GM06990 (cell line): ENCODE measurements around the gene F2.
"Not testable (repeated sequence)": the region's sequence is repeated elsewhere in the genome, so short reads cannot be mapped to it uniquely, and the experiment has no call there.

Source experiments
- DNase-seq: peaks from one replicate; pipeline ENCODE4 v3.0.0-alpha.2; 2011; ENCODE audit not compliant: insufficient read length; ENCODE audit errors: extremely low read depth
- H3K27me3 ChIP-seq: replicated peaks from 2 replicates; pipeline ENCODE4 v1.6.0; 2011; ENCODE audit warnings: low read length; ENCODE audit not compliant: control insufficient read depth, insufficient read depth
- H3K36me3 ChIP-seq: 2 replicates; pipeline ENCODE4 v1.5.1; 2011; ENCODE audit warnings: low read length; ENCODE audit not compliant: control insufficient read depth, insufficient read depth
- H3K4me3 ChIP-seq: replicated peaks from 2 replicates; pipeline ENCODE4 v1.5.1; 2011; ENCODE audit warnings: low read depth, mild to moderate bottlenecking, control low read depth, low read length
- CTCF ChIP-seq: IDR thresholded peaks from 2 replicates; pipeline ENCODE4 v1.5.1; 2011; ENCODE audit warnings: low read length, control low read depth, mild to moderate bottlenecking, inconsistent platforms; ENCODE audit not compliant: insufficient read depth, poor library complexity, severe bottlenecking

F2 gene

GRCh38 chr11:46701078-46701654, 17.8 kb upstream of the F2 start:
- TF ChIP-seq CTCF, result no peak
- H3K36me3 ChIP-seq, result peaks cover 32% of the 10 kb centered on the region
- H3K27me3 ChIP-seq, result no peaks in the 10 kb centered on the region
- no peak for DNase-seq
- peak overlapping the region; percentile 64 for H3K4me3 ChIP-seq

DNA sequence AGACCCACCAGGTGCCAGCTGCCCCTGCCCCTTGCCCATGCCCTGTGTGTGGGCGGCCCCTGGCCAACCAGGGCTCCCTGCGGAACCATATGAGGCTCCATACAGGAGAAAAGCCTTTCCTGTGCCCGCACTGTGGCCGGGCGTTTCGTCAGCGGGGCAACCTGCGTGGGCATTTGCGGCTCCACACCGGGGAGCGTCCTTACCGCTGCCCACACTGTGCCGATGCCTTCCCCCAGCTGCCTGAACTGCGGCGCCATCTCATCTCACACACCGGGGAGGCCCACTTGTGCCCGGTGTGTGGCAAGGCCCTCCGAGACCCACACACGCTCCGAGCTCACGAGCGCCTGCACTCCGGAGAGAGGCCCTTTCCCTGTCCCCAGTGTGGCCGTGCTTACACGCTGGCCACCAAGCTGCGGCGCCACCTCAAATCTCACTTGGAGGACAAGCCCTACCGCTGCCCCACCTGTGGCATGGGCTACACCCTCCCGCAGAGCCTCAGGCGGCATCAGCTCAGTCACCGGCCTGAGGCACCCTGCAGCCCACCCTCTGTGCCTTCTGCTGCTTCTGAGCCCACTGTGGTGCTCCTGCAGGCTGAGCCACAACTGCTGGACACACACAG, 13.8 kb upstream of the F2 start:
- Histone ChIP-seq H3K27me3 (no peaks in the 10 kb centered on the region), H3K4me3 (no peak overlapping the region), H3K36me3 (peaks cover 33% of the 10 kb centered on the region)
- no peak for TF ChIP-seq CTCF
- no peak for DNase-seq

GRCh38 chr11:46706886-46707285, 12.1 kb upstream of the F2 start:
- no peak for TF ChIP-seq CTCF
- no peak for DNase-seq
- no peak overlapping the region for H3K4me3 ChIP-seq
- H3K36me3 ChIP-seq, result peaks cover 35% of the 10 kb centered on the region
- H3K27me3 ChIP-seq, result no peaks in the 10 kb centered on the region

DNA sequence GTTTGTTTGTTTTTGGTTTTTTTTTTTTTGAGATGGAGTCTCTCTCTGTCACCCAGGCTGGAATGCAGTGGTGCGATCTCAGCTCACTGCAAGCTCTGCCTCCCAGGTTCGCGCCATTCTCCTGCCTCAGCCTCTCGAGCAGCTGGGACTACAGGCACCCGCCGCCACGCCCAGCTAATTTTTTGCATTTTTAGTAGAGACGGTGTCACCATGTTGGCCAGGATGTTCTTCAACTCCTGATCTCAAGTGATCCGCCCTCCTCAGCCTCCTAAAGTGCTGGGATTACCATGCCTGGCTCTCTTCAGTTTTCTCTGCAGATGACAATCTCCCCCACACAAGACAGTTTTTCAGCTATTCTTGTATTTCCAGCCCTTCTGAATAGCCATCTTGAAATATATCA, 9.7 kb upstream of the F2 start:
- DNase-seq, H3K4me3 ChIP-seq, H3K27me3 ChIP-seq: not testable (repeated sequence)
- H3K36me3 ChIP-seq, result peaks cover 23% of the 10 kb centered on the region

DNA sequence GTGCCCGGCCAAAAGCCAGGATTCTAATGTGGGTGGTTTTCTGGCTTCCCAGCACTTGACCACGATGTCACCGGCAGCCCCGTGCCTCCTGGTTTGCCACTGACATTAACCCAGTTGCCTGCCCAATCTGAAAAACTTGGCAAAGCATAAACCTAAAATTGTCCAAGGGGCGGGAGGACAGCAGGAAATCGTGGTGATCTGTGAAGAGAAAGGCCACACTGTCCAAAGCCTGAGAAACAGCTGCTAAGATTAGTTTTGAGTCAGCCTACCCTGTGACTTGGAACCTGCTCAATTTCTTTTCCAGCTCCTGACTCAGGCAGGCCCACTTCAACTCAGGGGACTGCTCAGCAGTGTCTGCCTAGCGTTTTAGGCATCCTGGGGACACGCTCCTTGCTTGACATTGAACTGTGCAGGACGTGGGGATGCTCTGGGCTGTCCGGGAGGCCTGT, 8.2 kb upstream of the F2 start:
- TF ChIP-seq CTCF, result no peak
- no peak for DNase-seq
- peaks cover 8% of the 10 kb centered on the region for H3K36me3 ChIP-seq
- no peaks in the 10 kb centered on the region for H3K27me3 ChIP-seq
- H3K4me3 ChIP-seq, result no peak overlapping the region

DNA sequence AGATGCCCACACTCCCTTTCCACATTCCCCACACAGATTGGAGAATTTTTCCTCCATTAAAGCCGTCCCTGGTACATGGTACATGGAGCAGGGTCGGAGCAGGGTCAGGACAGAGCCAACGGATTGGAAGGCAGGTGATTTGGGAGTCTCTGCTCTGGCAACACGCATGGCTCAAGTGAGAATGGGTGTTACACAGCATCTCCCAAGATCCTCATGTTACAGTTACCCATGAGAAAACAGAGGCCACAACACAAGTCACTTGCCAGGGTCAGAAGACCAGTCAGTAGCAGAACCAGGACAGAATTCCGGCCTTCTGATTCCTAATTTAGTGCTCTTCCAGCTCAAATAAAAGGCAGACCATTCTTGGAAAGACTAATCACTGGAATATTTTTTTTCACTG, 7.7 kb upstream of the F2 start:
- no peak for DNase-seq
- H3K4me3 ChIP-seq, result no peak overlapping the region
- peaks cover 7% of the 10 kb centered on the region for H3K36me3 ChIP-seq
- TF ChIP-seq CTCF, result no peak
- H3K27me3 ChIP-seq, result no peaks in the 10 kb centered on the region
